SKM-1 treated with dmso at 0.1 percent for 144 hours (cell line): ENCODE measurements around the gene NUDT7.
A peak's percentile ranks its signal among the peaks of the same experiment; 100 is the strongest.

Source experiments
- DNase-seq: peaks from one replicate; lab custom pipeline; 2025; ENCODE audit not compliant: unreplicated experiment; lab: John Stamatoyannopoulos, UW

Gene NUDT7

GRCh38 chr16:77722309-77723107 is at the start of gene NUDT7:
NUDT7 (plus strand) TSS chr16:77722514; CDS start chr16:77722583, 69 bp downstream.
- DNase-seq = peak; percentile 89

- no peak for DNase-seq
Observed at GRCh38 chr16:77674888-77675287, 47.4 kb upstream of the NUDT7 start.

- DNase-seq = peak; percentile 43
Observed at GRCh38 chr16:77675464-77676324, 46.6 kb upstream of the NUDT7 start.

GRCh38 chr16:77677129-77677528 is 45.2 kb upstream of the NUDT7 start:
- no peak for DNase-seq

- DNase-seq = peak; percentile 31
Observed at GRCh38 chr16:77679391-77679790, 42.9 kb upstream of the NUDT7 start.

- peak; percentile 95 for DNase-seq
Observed at GRCh38 chr16:77679901-77680300, 42.4 kb upstream of the NUDT7 start.

GRCh38 chr16:77680496-77680895 is 41.8 kb upstream of the NUDT7 start:
- DNase-seq = no peak

- no peak for DNase-seq
Observed at GRCh38 chr16:77682586-77682985, 39.7 kb upstream of the NUDT7 start.

- DNase-seq = no peak
Observed at GRCh38 chr16:77683397-77684180, 38.7 kb upstream of the NUDT7 start.

- no peak for DNase-seq
Observed at GRCh38 chr16:77684181-77684526, 38.2 kb upstream of the NUDT7 start.

GRCh38 chr16:77686385-77686784 is 35.9 kb upstream of the NUDT7 start:
- no peak for DNase-seq

GRCh38 chr16:77689971-77690370 is 32.3 kb upstream of the NUDT7 start:
- no peak for DNase-seq

GRCh38 chr16:77690416-77690815 is 31.9 kb upstream of the NUDT7 start:
- DNase-seq = no peak

- DNase-seq = no peak
Observed at GRCh38 chr16:77692612-77693011, 29.7 kb upstream of the NUDT7 start.

GRCh38 chr16:77696149-77696548 is 26.2 kb upstream of the NUDT7 start:
- no peak for DNase-seq

- DNase-seq = peak; percentile 37
Observed at GRCh38 chr16:77700846-77701245, 21.5 kb upstream of the NUDT7 start.

GRCh38 chr16:77705351-77705750 is 17.0 kb upstream of the NUDT7 start:
- no peak for DNase-seq

GRCh38 chr16:77711179-77711578 is 11.1 kb upstream of the NUDT7 start:
- no peak for DNase-seq

- DNase-seq = no peak
Observed at GRCh38 chr16:77711775-77712174, 10.5 kb upstream of the NUDT7 start.

- DNase-seq = no peak
Observed at GRCh38 chr16:77715145-77715544, 7.2 kb upstream of the NUDT7 start.

GRCh38 chr16:77721752-77722308 is 484 bp upstream of the NUDT7 start:
- no peak for DNase-seq
